ENCODE results near the gene MCTP2. TPM values are rescaled to one million over a fixed set of nuclear protein-coding genes. Genes with fewer than 3 reads are reported as not detected.
A peak's percentile ranks its signal among the peaks of the same experiment; 100 is the strongest.

The MCTP2 gene
- total and polyA plus RNA-seq, 9 donors: 0.33 to 1.7 (median 0.61) TPM

DNA sequence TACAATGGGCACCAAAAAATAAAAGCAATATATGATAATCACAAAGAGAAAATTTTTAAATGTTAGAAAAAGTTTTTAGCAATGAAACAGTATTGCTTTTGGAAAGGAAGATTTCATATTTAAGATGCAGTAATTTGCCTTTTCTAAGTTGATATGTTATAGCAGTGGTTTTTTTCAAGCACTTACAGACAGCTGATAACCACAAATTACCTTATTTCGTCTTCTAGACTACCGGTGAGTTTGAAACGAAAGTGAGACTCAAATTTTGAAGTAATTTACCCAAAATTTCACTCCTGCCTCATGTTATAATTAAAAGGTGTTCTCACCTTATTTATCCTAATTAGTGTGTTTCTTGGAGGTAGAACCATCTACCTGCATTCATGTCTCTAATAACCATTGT, 207.8 kb downstream of the MCTP2 start:
- H3K4me3 ChIP-seq (ENCODE audit: low read length): no peak overlapping the region
- no peak overlapping the region for H3K27ac ChIP-seq (ENCODE audit: low read length)
- no CpG with 5 or more reads among the region's 3 CpGs for WGBS (ENCODE audit: insufficient coverage)
- peaks cover 2% of the 10 kb centered on the region for H3K4me1 ChIP-seq (ENCODE audit: control insufficient read depth, insufficient read depth, low read length)
- no peak for DNase-seq
- H3K9me3 ChIP-seq (replicated peaks; ENCODE audit: control insufficient read depth, low read depth, low read length): no peaks in the 10 kb centered on the region
- H3K27me3 ChIP-seq (ENCODE audit: control insufficient read depth, insufficient read depth, low read length): no peaks in the 10 kb centered on the region
- no peaks in the 10 kb centered on the region for H3K36me3 ChIP-seq (ENCODE audit: control insufficient read depth, insufficient read depth, low read length)

GRCh38 chr15:94441760-94442159, 210.4 kb downstream of the MCTP2 start:
- WGBS (ENCODE audit: insufficient coverage): no CpG with 5 or more reads among the region's 3 CpGs
- Histone ChIP-seq H3K4me3 (ENCODE audit: low read length) (no peak overlapping the region), H3K27me3 (ENCODE audit: control insufficient read depth, insufficient read depth, low read length) (no peaks in the 10 kb centered on the region), H3K9me3 (replicated peaks; ENCODE audit: control insufficient read depth, low read depth, low read length) (no peaks in the 10 kb centered on the region), H3K27ac (ENCODE audit: low read length) (no peak overlapping the region), H3K36me3 (ENCODE audit: control insufficient read depth, insufficient read depth, low read length) (no peaks in the 10 kb centered on the region), H3K4me1 (ENCODE audit: control insufficient read depth, insufficient read depth, low read length) (peaks cover 2% of the 10 kb centered on the region)
- DNase-seq: no peak

GRCh38 chr15:94442480-94442879, 211.1 kb downstream of the MCTP2 start:
- WGBS (ENCODE audit: insufficient coverage): no CpG with 5 or more reads among the region's 1 CpG
- Histone ChIP-seq H3K4me1 (ENCODE audit: control insufficient read depth, insufficient read depth, low read length) (peaks cover 2% of the 10 kb centered on the region), H3K9me3 (replicated peaks; ENCODE audit: control insufficient read depth, low read depth, low read length) (no peaks in the 10 kb centered on the region), H3K36me3 (ENCODE audit: control insufficient read depth, insufficient read depth, low read length) (no peaks in the 10 kb centered on the region), H3K27me3 (ENCODE audit: control insufficient read depth, insufficient read depth, low read length) (no peaks in the 10 kb centered on the region), H3K4me3 (ENCODE audit: low read length) (no peak overlapping the region), H3K27ac (ENCODE audit: low read length) (no peak overlapping the region)
- DNase-seq: no peak

DNA sequence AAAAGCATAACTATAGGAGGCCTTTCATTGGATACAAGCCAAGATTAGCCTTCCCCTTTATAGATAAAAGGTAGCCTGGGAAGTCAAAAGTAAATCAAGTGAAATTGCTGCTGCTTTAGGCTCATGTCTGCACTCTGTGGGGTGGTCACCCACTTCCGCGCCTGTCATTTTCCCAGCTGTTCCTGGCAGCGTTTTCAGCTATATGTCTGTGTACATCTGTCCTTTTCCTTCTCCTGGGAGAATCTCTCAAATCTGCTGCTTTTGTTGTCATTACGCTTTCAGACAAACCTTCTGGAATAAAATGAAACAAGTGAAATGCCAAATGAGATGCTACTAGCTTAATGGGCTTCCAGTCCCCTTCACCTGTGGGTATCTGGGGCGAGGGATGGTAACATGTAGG, 211.8 kb downstream of the MCTP2 start:
- H3K27me3 ChIP-seq (ENCODE audit: control insufficient read depth, insufficient read depth, low read length): no peaks in the 10 kb centered on the region
- H3K27ac ChIP-seq (ENCODE audit: low read length): no peak overlapping the region
- no peaks in the 10 kb centered on the region for H3K9me3 ChIP-seq (replicated peaks; ENCODE audit: control insufficient read depth, low read depth, low read length)
- H3K36me3 ChIP-seq (ENCODE audit: control insufficient read depth, insufficient read depth, low read length): no peaks in the 10 kb centered on the region
- no peak overlapping the region for H3K4me3 ChIP-seq (ENCODE audit: low read length)
- peak; percentile 9 for DNase-seq
- H3K4me1 ChIP-seq (ENCODE audit: control insufficient read depth, insufficient read depth, low read length): peaks cover 2% of the 10 kb centered on the region
- WGBS (ENCODE audit: insufficient coverage): 55% methylated on average over 5 of the region's 5 CpGs

- no peaks in the 10 kb centered on the region for H3K36me3 ChIP-seq (ENCODE audit: control insufficient read depth, insufficient read depth, low read length)
- H3K27me3 ChIP-seq (ENCODE audit: control insufficient read depth, insufficient read depth, low read length): no peaks in the 10 kb centered on the region
- H3K4me1 ChIP-seq (ENCODE audit: control insufficient read depth, insufficient read depth, low read length): peaks cover 2% of the 10 kb centered on the region
- no peak overlapping the region for H3K27ac ChIP-seq (ENCODE audit: low read length)
- no peak for DNase-seq
- no peak overlapping the region for H3K4me3 ChIP-seq (ENCODE audit: low read length)
- H3K9me3 ChIP-seq (replicated peaks; ENCODE audit: control insufficient read depth, low read depth, low read length): no peaks in the 10 kb centered on the region
- WGBS (ENCODE audit: insufficient coverage): 73% methylated on average over 3 of the region's 7 CpGs
Observed at GRCh38 chr15:94445566-94446160, 214.3 kb downstream of the MCTP2 start.

DNA sequence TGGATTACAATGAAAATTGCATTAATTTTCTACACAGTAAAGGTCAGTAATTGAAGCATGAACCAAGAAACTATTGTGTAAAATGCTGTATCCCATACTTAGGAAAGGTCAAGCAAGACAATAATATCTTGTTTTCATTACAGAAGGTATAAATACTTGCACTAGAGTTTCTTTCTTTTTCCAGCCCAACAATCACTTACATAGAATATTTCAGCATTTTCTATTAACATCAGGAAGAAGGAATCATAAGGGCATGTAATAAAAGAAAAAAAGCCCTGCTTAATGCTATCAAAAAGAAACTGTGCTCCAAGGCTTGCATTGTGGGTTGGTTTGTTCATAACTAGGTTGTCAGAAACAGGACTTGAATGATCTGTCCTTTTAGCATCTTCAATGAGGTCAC, 215.1 kb downstream of the MCTP2 start:
- H3K36me3 ChIP-seq (ENCODE audit: control insufficient read depth, insufficient read depth, low read length): no peaks in the 10 kb centered on the region
- no peaks in the 10 kb centered on the region for H3K9me3 ChIP-seq (replicated peaks; ENCODE audit: control insufficient read depth, low read depth, low read length)
- DNase-seq: no peak
- no peaks in the 10 kb centered on the region for H3K27me3 ChIP-seq (ENCODE audit: control insufficient read depth, insufficient read depth, low read length)
- H3K4me1 ChIP-seq (ENCODE audit: control insufficient read depth, insufficient read depth, low read length): peaks cover 2% of the 10 kb centered on the region
- H3K4me3 ChIP-seq (ENCODE audit: low read length): no peak overlapping the region
- H3K27ac ChIP-seq (ENCODE audit: low read length): no peak overlapping the region

DNA sequence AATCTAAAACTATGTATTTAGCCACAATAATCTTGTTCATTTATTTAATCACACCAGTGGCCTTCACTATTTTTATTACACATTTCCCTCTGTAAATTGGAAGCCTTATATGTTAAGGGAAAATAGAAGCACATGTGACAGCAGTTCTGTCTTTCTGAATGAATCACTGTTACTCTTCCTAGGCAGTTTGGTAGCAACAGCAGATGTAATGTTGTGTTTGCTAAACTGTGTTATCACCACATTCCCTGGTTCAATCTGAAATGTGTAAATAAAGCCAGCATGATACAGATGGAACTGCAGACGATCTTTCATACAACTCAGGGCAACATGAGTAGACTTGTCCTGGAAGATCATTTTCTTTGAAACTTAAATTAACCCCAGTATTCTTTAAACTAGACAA, 220.1 kb downstream of the MCTP2 start:
- no peak for DNase-seq

DNA sequence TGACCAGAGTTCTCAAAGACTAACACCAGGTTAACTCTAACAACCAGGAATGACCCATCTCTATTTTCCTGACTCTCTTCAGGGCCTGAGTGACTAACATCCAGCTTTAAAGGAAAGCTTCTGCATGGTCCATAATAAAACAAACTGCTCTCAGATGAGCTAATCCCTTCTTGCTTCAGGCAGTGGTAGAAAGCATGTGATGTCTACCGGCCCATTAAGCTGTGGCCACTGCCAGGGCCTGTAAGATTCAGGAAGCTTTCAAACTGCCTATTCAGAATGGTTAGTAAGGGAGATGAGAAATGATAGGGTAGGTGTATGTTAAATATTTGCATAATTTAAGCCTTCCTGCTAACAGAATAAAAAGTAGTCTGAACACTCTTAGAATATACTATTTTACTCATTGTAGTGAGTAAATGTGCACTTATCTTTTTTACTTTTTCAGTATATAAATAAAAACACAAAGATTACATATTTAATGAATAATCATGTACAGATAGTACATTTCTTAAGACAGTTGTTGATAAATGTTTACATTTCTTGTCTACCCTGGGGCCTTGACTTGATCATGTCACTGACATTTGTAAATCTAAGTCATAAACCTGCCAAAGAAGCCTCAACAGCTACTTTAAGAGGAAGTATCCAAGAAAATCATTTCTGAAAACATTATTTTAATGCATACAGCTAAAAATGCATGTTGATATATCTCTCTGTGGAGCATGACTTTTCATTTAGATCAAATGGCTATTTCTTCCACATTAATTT, 222.0 kb downstream of the MCTP2 start:
- Histone ChIP-seq H3K36me3 (ENCODE audit: control insufficient read depth, insufficient read depth, low read length) (no peaks in the 10 kb centered on the region), H3K4me1 (ENCODE audit: control insufficient read depth, insufficient read depth, low read length) (no peaks in the 10 kb centered on the region), H3K4me3 (ENCODE audit: low read length) (no peak overlapping the region), H3K27me3 (ENCODE audit: control insufficient read depth, insufficient read depth, low read length) (no peaks in the 10 kb centered on the region), H3K9me3 (replicated peaks; ENCODE audit: control insufficient read depth, low read depth, low read length) (no peaks in the 10 kb centered on the region), H3K27ac (ENCODE audit: low read length) (no peak overlapping the region)
- no peak for DNase-seq
- no CpG with 5 or more reads among the region's 1 CpG for WGBS (ENCODE audit: insufficient coverage)

More for the DNA sequence above, 220.1 kb downstream of the MCTP2 start:
- H3K27ac ChIP-seq (ENCODE audit: low read length): no peak overlapping the region
- H3K4me3 ChIP-seq (ENCODE audit: low read length): no peak overlapping the region
- H3K36me3 ChIP-seq (ENCODE audit: control insufficient read depth, insufficient read depth, low read length): no peaks in the 10 kb centered on the region
- no peaks in the 10 kb centered on the region for H3K4me1 ChIP-seq (ENCODE audit: control insufficient read depth, insufficient read depth, low read length)
- H3K9me3 ChIP-seq (replicated peaks; ENCODE audit: control insufficient read depth, low read depth, low read length): no peaks in the 10 kb centered on the region
- no peaks in the 10 kb centered on the region for H3K27me3 ChIP-seq (ENCODE audit: control insufficient read depth, insufficient read depth, low read length)
- WGBS (ENCODE audit: insufficient coverage): 80% methylated on average over 1 of the region's 1 CpG

DNA sequence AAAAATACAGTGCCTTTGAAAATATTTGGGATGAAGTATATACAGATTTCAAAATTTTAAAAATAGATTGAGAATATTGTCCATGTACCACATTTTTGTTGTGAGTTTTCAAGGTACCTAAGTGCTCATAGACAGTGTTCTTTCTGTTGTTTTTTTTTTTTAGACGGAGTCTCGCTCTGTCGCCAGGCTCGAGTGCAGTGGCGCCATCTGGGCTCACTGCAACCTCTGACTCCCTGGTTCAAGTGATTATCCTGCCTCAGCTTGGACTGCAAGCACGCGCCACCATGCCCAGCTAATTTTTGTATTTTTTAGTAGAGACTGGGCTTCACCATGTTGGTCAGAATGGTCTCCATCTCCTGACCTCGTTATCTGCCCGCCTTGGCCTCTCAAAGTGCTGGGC, 223.9 kb downstream of the MCTP2 start:
- no peaks in the 10 kb centered on the region for H3K27me3 ChIP-seq (ENCODE audit: control insufficient read depth, insufficient read depth, low read length)
- H3K9me3 ChIP-seq (replicated peaks; ENCODE audit: control insufficient read depth, low read depth, low read length): no peaks in the 10 kb centered on the region
- H3K4me3 ChIP-seq (ENCODE audit: low read length): no peak overlapping the region
- no peak for DNase-seq
- no peaks in the 10 kb centered on the region for H3K36me3 ChIP-seq (ENCODE audit: control insufficient read depth, insufficient read depth, low read length)
- no peaks in the 10 kb centered on the region for H3K4me1 ChIP-seq (ENCODE audit: control insufficient read depth, insufficient read depth, low read length)
- no peak overlapping the region for H3K27ac ChIP-seq (ENCODE audit: low read length)
- 82% methylated on average over 8 of the region's 9 CpGs for WGBS (ENCODE audit: insufficient coverage)

DNA sequence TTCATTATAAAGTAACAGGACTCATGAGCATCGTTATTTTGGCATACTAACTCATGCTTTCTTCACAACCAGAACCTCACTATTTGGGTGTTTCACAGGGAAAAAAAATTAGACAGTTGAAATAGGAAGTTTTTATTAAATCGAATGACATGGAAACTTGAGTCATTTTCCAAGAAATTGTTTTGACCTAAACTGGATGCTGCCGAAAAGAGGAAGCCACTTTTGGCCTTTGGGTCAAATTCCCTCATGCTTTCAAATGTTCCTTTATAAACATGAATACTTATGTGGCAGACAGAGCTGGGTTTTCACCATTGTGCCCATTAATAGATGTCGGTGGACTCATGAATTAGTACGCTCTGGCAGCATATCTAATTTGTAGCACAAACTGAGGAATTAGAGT, 224.9 kb downstream of the MCTP2 start:
- H3K4me1 ChIP-seq (ENCODE audit: control insufficient read depth, insufficient read depth, low read length): no peaks in the 10 kb centered on the region
- 85% methylated on average over 2 of the region's 5 CpGs for WGBS (ENCODE audit: insufficient coverage)

More for the DNA sequence above, 224.9 kb downstream of the MCTP2 start:
- DNase-seq: no peak
- Histone ChIP-seq H3K4me3 (ENCODE audit: low read length) (no peak overlapping the region), H3K9me3 (replicated peaks; ENCODE audit: control insufficient read depth, low read depth, low read length) (no peaks in the 10 kb centered on the region), H3K27me3 (ENCODE audit: control insufficient read depth, insufficient read depth, low read length) (no peaks in the 10 kb centered on the region), H3K27ac (ENCODE audit: low read length) (no peak overlapping the region), H3K36me3 (ENCODE audit: control insufficient read depth, insufficient read depth, low read length) (no peaks in the 10 kb centered on the region)

Measured in muscle of leg (tissue), 11 donors.